Panc1 (cell line): ENCODE results near the gene AGO1. TPM values are rescaled to one million over a fixed set of nuclear protein-coding genes. Genes with fewer than 3 reads are reported as not detected.

Source experiments
- ATAC-seq: fragments of 200-7000 bp; cut with Tn5 transposase; 2 replicates; pipeline ENCODE4 v1.9.1; 2020; ENCODE audit warnings: mild to moderate bottlenecking, moderate library complexity
- BruUV-seq: library from RNA; stranded (reverse); fragments of 400-500 nt; replicated peaks from 2 replicates; lab custom pipeline; 2021; lab: Mats Ljungman, UMichigan
- CTCF ChIA-PET: fragments of 300-600 bp; sonication (Branson Sonifier 250); formaldehyde crosslinking; loops from one replicate; lab custom pipeline; 2022; ENCODE audit warnings: antibody characterized with exemption; lab: Charles Lee
- POLR2A ChIA-PET: fragments of 300-600 bp; sonication (Branson Sonifier 250); formaldehyde crosslinking; loops from one replicate; lab custom pipeline; 2022; ENCODE audit warnings: antibody characterized with exemption; lab: Charles Lee
- DNase-seq: peaks from one replicate; pipeline ENCODE4 v3.0.0-alpha.2; 2010; ENCODE audit warnings: low read depth, low spot score
- H3K27ac ChIP-seq: 2 replicates; pipeline ENCODE4 v1.5.1; 2011; ENCODE audit warnings: mild to moderate bottlenecking, low read length, inconsistent platforms
- H3K27me3 ChIP-seq: fragments of 200-500 bp; sonication (Bioruptor generic); 2 replicates; pipeline ENCODE4 v1.6.0; 2014; ENCODE audit warnings: low read length, inconsistent platforms; ENCODE audit not compliant: control insufficient read depth, insufficient read depth
- H3K36me3 ChIP-seq: fragments of 200-500 bp; sonication (Bioruptor generic); 2 replicates; pipeline ENCODE4 v1.5.1; 2014; ENCODE audit warnings: inconsistent platforms, mild to moderate bottlenecking, low read length, moderate library complexity; ENCODE audit not compliant: control insufficient read depth, insufficient read depth
- H3K4me1 ChIP-seq: 2 replicates; pipeline ENCODE4 v1.5.1; 2011; ENCODE audit warnings: inconsistent platforms, mild to moderate bottlenecking, low read length, moderate library complexity; ENCODE audit not compliant: control insufficient read depth, insufficient read depth
- H3K4me3 ChIP-seq, 2 experiments: 2 replicates each; pipeline ENCODE4 v1.5.1; 2011 to 2012; ENCODE audit warnings: low read depth in 2 of 2, low read length in 2 of 2, mild to moderate bottlenecking in 2 of 2, inconsistent platforms in 1 of 2, moderate library complexity in 1 of 2
- H3K9me3 ChIP-seq: fragments of 200-500 bp; sonication (Bioruptor generic); 2 replicates; pipeline ENCODE4 v1.5.1; 2014; ENCODE audit warnings: low read depth, mild to moderate bottlenecking, inconsistent platforms, low read length, moderate library complexity; ENCODE audit not compliant: control insufficient read depth, insufficient read depth
- CTCF ChIP-seq: fragments of 450-650 bp; IDR thresholded peaks from 2 replicates; pipeline ENCODE4 v1.5.1; 2017; ENCODE audit warnings: mild to moderate bottlenecking
- POLR2AphosphoS5 ChIP-seq: IDR thresholded peaks from 2 replicates; pipeline ENCODE4 v1.6.1; 2012; ENCODE audit warnings: mild to moderate bottlenecking, low read depth, low read length, moderate library complexity
- SIN3A ChIP-seq: IDR thresholded peaks from 2 replicates; pipeline ENCODE4 v1.6.1; 2012; ENCODE audit warnings: low read depth, mild to moderate bottlenecking, low read length, moderate library complexity, borderline replicate concordance; ENCODE audit not compliant: insufficient read depth
- TCF7L2 ChIP-seq: IDR thresholded peaks from 2 replicates; pipeline ENCODE4 v1.6.1; 2011; ENCODE audit warnings: mild to moderate bottlenecking, low read depth, low read length, inconsistent platforms
- in situ Hi-C: cut with HindIII; loops from 2 replicates; pipeline ENCODE4 v1.10.0; 2016; ENCODE audit warnings: low sequenced_read_pairs, low pct_unique_long_range_greater_than_20kb
- intact Hi-C: fragments of 100-400 bp; cut with micrococcal nuclease; formaldehyde crosslinking; loops from one replicate; pipeline ENCODE4 v1.10.0; 2022; ENCODE audit not compliant: unreplicated experiment
- total RNA-seq: library from RNA; stranded (reverse); gene quantifications from one replicate; pipeline ENCODE4 v1.2.1, GENCODE V29; 2021; ENCODE audit not compliant: unreplicated experiment
- TF ChIP-seq, protein P1 (sequence below), 2 experiments: IDR thresholded peaks; 2 replicates each; pipeline ENCODE4 v1.6.1; 2011 to 2012; ENCODE audit warnings: low read depth in 2 of 2, control low read depth in 1 of 2, low read length in 1 of 2, mild to moderate bottlenecking in 1 of 2, moderate library complexity in 1 of 2; ENCODE audit not compliant: insufficient read depth in 1 of 2

AGO1 gene
- total RNA-seq, 1 experiment from 2014 or later: 40.1 TPM

GRCh38 chr1:35914717-35915116 is 31.7 kb downstream of the AGO1 start:
- no peak for ATAC-seq
- CTCF ChIA-PET: no interaction called here
- peaks cover 25% of the 10 kb centered on the region for H3K36me3 ChIP-seq
- TF ChIP-seq SIN3A: no peak
- TF ChIP-seq CTCF: no peak
- TF ChIP-seq POLR2AphosphoS5: no peak
- no peak overlapping the region for H3K27ac ChIP-seq
- POLR2A ChIA-PET: no interaction called here
- intact Hi-C loops: no loop called here
- H3K4me3 ChIP-seq: no peak overlapping the region
- H3K9me3 ChIP-seq: no peaks in the 10 kb centered on the region
- in situ Hi-C loops: no loop called here
- H3K4me1 ChIP-seq: no peaks in the 10 kb centered on the region
- no TSS peak for BruUV-seq
- DNase-seq: no peak
- no peaks in the 10 kb centered on the region for H3K27me3 ChIP-seq

DNA sequence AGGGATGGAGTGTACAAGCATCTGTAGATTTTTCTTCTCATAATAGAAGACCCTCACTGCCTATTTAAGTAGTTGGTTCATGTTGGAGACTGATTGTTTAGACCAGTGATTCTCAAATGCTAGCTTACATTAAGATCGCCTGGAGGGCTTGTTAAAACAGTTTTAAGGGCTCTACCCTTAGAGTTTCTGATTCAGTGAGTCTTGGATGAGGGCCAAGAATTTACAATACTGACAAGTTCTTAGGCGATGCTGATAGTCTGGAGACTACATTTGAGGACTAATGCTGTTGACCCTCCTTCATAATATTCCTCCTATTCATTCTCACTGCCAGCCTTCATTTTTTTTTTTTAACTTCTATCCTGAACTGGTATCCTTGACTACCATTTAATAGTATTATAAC is 32.7 kb downstream of the AGO1 start:
- no peaks in the 10 kb centered on the region for H3K4me1 ChIP-seq
- in situ Hi-C loops (no loop called here), intact Hi-C loops (no loop called here)
- ChIA-PET CTCF (no interaction called here), POLR2A (no interaction called here)
- ATAC-seq: no peak
- no peak overlapping the region for H3K4me3 ChIP-seq
- no peak overlapping the region for H3K27ac ChIP-seq
- no peaks in the 10 kb centered on the region for H3K9me3 ChIP-seq
- DNase-seq: no peak
- H3K27me3 ChIP-seq: no peaks in the 10 kb centered on the region
- BruUV-seq: no TSS peak
- peaks cover 25% of the 10 kb centered on the region for H3K36me3 ChIP-seq
- no peak for TF ChIP-seq TCF7L2
- TF ChIP-seq POLR2AphosphoS5: no peak
- TF ChIP-seq, protein P1, sequence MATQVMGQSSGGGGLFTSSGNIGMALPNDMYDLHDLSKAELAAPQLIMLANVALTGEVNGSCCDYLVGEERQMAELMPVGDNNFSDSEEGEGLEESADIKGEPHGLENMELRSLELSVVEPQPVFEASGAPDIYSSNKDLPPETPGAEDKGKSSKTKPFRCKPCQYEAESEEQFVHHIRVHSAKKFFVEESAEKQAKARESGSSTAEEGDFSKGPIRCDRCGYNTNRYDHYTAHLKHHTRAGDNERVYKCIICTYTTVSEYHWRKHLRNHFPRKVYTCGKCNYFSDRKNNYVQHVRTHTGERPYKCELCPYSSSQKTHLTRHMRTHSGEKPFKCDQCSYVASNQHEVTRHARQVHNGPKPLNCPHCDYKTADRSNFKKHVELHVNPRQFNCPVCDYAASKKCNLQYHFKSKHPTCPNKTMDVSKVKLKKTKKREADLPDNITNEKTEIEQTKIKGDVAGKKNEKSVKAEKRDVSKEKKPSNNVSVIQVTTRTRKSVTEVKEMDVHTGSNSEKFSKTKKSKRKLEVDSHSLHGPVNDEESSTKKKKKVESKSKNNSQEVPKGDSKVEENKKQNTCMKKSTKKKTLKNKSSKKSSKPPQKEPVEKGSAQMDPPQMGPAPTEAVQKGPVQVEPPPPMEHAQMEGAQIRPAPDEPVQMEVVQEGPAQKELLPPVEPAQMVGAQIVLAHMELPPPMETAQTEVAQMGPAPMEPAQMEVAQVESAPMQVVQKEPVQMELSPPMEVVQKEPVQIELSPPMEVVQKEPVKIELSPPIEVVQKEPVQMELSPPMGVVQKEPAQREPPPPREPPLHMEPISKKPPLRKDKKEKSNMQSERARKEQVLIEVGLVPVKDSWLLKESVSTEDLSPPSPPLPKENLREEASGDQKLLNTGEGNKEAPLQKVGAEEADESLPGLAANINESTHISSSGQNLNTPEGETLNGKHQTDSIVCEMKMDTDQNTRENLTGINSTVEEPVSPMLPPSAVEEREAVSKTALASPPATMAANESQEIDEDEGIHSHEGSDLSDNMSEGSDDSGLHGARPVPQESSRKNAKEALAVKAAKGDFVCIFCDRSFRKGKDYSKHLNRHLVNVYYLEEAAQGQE (IDR thresholded peaks at IDR 0.05; ENCODE audit: insufficient read depth in 1 of 2, low read depth in 2 of 2, low read length in 1 of 2): no peak
- no peak for TF ChIP-seq CTCF
- no peak for TF ChIP-seq SIN3A
